Measurements from ENCODE around the gene USP53.
A peak's percentile ranks its signal among the peaks of the same experiment; 100 is the strongest.

The USP53 gene

DNA sequence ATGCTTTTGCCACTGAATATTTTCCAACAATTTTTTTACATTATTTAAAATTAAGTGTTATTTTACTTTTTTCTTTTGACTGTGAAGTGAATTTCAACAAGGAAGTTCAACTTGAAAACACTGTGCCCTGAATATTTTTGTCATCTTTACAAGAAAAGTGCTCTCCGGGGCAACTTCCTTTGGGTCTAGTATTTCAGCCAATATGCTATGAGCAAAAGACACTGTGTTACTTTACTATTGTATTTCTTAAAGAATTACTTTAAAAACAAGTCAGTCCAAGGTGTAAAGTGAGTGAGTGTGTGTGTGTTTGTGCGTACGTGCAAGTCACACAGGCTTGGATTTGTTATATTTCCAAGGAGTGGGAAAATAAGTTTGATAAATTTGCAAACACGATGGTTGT lies 7.6 kb upstream of the USP53 start:
- Histone ChIP-seq H3K4ac (ENCODE audit: low read depth, low read length) (no peak overlapping the region), H3K36me3 (ENCODE audit: control insufficient read depth, insufficient read depth, low read length) (no peaks in the 10 kb centered on the region), H3K79me2 (ENCODE audit: control insufficient read depth, insufficient read depth, low read length) (no peaks in the 10 kb centered on the region), H3K27me3 (ENCODE audit: insufficient read depth, low read length, poor library complexity) (no peaks in the 10 kb centered on the region), H3K56ac (ENCODE audit: low read length) (no peak overlapping the region), H3K23ac (ENCODE audit: low read length) (no peak overlapping the region), H2BK5ac (ENCODE audit: low read length) (no peak overlapping the region), H2BK15ac (replicated peaks; ENCODE audit: low read depth) (peak overlapping the region; percentile 96), H3K9ac (ENCODE audit: low read length) (no peak overlapping the region), H4K8ac (ENCODE audit: low read depth, low read length) (no peak overlapping the region), H3K4me3 (ENCODE audit: low read length) (no peak overlapping the region), H4K5ac (ENCODE audit: low read length) (no peak overlapping the region), H3K27ac (ENCODE audit: low read depth, low read length) (no peak overlapping the region), H3K4me1 (ENCODE audit: control insufficient read depth, low read depth, low read length) (peaks cover 2% of the 10 kb centered on the region), H3K4me2 (ENCODE audit: low read length) (no peak overlapping the region), H2BK120ac (ENCODE audit: low read depth, low read length) (no peak overlapping the region), H2AK5ac (ENCODE audit: low read length) (no peak overlapping the region), H3K18ac (ENCODE audit: low read length) (peak overlapping the region; percentile 60), H3K79me1 (ENCODE audit: low read length) (no peaks in the 10 kb centered on the region)
- WGBS (ENCODE audit: extremely low coverage, insufficient coverage, low lambda C conversion rate) = no CpG with 5 or more reads among the region's 4 CpGs
- no peak for DNase-seq

DNA sequence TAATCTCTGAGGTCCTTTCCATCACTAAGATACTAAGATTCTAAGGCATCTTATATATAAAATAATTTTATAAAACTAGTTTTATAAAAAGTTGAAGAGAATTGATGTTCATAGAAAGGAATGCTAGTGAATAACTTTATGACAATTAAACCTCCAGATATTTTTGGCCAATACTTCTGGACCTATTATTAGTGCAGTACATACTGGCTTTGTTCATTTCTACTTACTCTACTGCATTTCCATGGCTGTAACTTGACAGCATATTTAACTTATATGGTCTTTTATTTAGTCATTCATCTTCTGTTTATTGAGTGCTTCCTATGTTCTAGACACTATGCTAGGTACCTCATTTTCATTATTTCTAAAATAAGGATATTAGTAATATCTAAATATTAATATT lies 6.8 kb upstream of the USP53 start:
- Histone ChIP-seq H4K5ac (ENCODE audit: low read length) (no peak overlapping the region), H2BK120ac (ENCODE audit: low read depth, low read length) (no peak overlapping the region)

DNA sequence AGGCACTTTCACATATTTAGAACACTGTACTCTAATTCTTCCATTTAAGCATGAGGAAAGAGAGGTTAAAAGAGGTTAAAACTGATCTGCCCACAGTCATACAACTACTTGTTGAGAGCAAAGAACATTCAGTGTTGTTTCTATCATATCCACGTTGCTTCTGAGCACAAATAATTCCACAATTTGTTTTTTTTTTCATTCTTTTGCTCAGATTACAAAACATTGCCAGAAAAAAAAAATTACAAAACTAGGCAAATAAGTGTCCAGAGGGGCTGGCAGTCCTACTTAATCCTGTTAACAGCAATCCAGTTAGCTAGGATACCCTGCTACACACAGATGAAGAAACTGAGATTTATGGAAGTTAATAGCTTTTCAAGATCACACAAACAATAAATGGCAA lies 6.3 kb upstream of the USP53 start:
- no CpG with 5 or more reads among the region's 1 CpG for WGBS (ENCODE audit: extremely low coverage, insufficient coverage, low lambda C conversion rate)
- no peak overlapping the region for H2AK5ac ChIP-seq (ENCODE audit: low read length)
- H2BK120ac ChIP-seq (ENCODE audit: low read depth, low read length) = no peak overlapping the region
- no peak overlapping the region for H2BK5ac ChIP-seq (ENCODE audit: low read length)
- no peak overlapping the region for H3K9ac ChIP-seq (ENCODE audit: low read length)
- no peak overlapping the region for H3K4ac ChIP-seq (ENCODE audit: low read depth, low read length)
- H4K5ac ChIP-seq (ENCODE audit: low read length) = no peak overlapping the region
- no peaks in the 10 kb centered on the region for H3K79me1 ChIP-seq (ENCODE audit: low read length)
- peaks cover 2% of the 10 kb centered on the region for H3K4me1 ChIP-seq (ENCODE audit: control insufficient read depth, low read depth, low read length)
- no peak overlapping the region for H3K56ac ChIP-seq (ENCODE audit: low read length)
- no peak overlapping the region for H3K23ac ChIP-seq (ENCODE audit: low read length)
- no peak for DNase-seq
- H3K79me2 ChIP-seq (ENCODE audit: control insufficient read depth, insufficient read depth, low read length) = no peaks in the 10 kb centered on the region
- no peak overlapping the region for H4K8ac ChIP-seq (ENCODE audit: low read depth, low read length)
- no peak overlapping the region for H3K18ac ChIP-seq (ENCODE audit: low read length)
- no peaks in the 10 kb centered on the region for H3K36me3 ChIP-seq (ENCODE audit: control insufficient read depth, insufficient read depth, low read length)
- no peak overlapping the region for H3K4me2 ChIP-seq (ENCODE audit: low read length)
- H3K4me3 ChIP-seq (ENCODE audit: low read length) = no peak overlapping the region
- no peak overlapping the region for H2BK15ac ChIP-seq (replicated peaks; ENCODE audit: low read depth)
- H3K27me3 ChIP-seq (ENCODE audit: insufficient read depth, low read length, poor library complexity) = no peaks in the 10 kb centered on the region
- H3K27ac ChIP-seq (ENCODE audit: low read depth, low read length) = no peak overlapping the region

More for the DNA sequence above, 6.8 kb upstream of the USP53 start:
- Histone ChIP-seq H3K4me1 (ENCODE audit: control insufficient read depth, low read depth, low read length) (peaks cover 2% of the 10 kb centered on the region), H2AK5ac (ENCODE audit: low read length) (no peak overlapping the region), H2BK5ac (ENCODE audit: low read length) (no peak overlapping the region), H3K79me1 (ENCODE audit: low read length) (no peaks in the 10 kb centered on the region), H3K36me3 (ENCODE audit: control insufficient read depth, insufficient read depth, low read length) (no peaks in the 10 kb centered on the region), H3K79me2 (ENCODE audit: control insufficient read depth, insufficient read depth, low read length) (no peaks in the 10 kb centered on the region), H4K8ac (ENCODE audit: low read depth, low read length) (no peak overlapping the region), H3K27me3 (ENCODE audit: insufficient read depth, low read length, poor library complexity) (no peaks in the 10 kb centered on the region), H3K4ac (ENCODE audit: low read depth, low read length) (no peak overlapping the region), H3K27ac (ENCODE audit: low read depth, low read length) (no peak overlapping the region), H2BK15ac (replicated peaks; ENCODE audit: low read depth) (no peak overlapping the region), H3K4me2 (ENCODE audit: low read length) (no peak overlapping the region), H3K56ac (ENCODE audit: low read length) (no peak overlapping the region), H3K23ac (ENCODE audit: low read length) (no peak overlapping the region), H3K9ac (ENCODE audit: low read length) (no peak overlapping the region), H3K4me3 (ENCODE audit: low read length) (no peak overlapping the region), H3K18ac (ENCODE audit: low read length) (no peak overlapping the region)
- no peak for DNase-seq

GRCh38 chr4:119207051-119207450 lies 5.5 kb upstream of the USP53 start:
- Histone ChIP-seq H3K9ac (ENCODE audit: low read length) (no peak overlapping the region), H3K4me2 (ENCODE audit: low read length) (no peak overlapping the region), H3K4me3 (ENCODE audit: low read length) (no peak overlapping the region), H3K18ac (ENCODE audit: low read length) (no peak overlapping the region), H4K8ac (ENCODE audit: low read depth, low read length) (no peak overlapping the region), H2BK15ac (replicated peaks; ENCODE audit: low read depth) (no peak overlapping the region), H2AK5ac (ENCODE audit: low read length) (no peak overlapping the region), H3K36me3 (ENCODE audit: control insufficient read depth, insufficient read depth, low read length) (no peaks in the 10 kb centered on the region), H3K56ac (ENCODE audit: low read length) (no peak overlapping the region), H3K23ac (ENCODE audit: low read length) (no peak overlapping the region), H2BK5ac (ENCODE audit: low read length) (no peak overlapping the region), H3K4me1 (ENCODE audit: control insufficient read depth, low read depth, low read length) (peaks cover 2% of the 10 kb centered on the region), H3K79me2 (ENCODE audit: control insufficient read depth, insufficient read depth, low read length) (no peaks in the 10 kb centered on the region), H3K4ac (ENCODE audit: low read depth, low read length) (no peak overlapping the region), H3K79me1 (ENCODE audit: low read length) (no peaks in the 10 kb centered on the region), H3K27ac (ENCODE audit: low read depth, low read length) (no peak overlapping the region), H4K5ac (ENCODE audit: low read length) (no peak overlapping the region), H2BK120ac (ENCODE audit: low read depth, low read length) (no peak overlapping the region), H3K27me3 (ENCODE audit: insufficient read depth, low read length, poor library complexity) (no peaks in the 10 kb centered on the region)
- DNase-seq = peak; percentile 78
- WGBS (ENCODE audit: extremely low coverage, insufficient coverage, low lambda C conversion rate) = no CpG with 5 or more reads among the region's 1 CpG

DNA sequence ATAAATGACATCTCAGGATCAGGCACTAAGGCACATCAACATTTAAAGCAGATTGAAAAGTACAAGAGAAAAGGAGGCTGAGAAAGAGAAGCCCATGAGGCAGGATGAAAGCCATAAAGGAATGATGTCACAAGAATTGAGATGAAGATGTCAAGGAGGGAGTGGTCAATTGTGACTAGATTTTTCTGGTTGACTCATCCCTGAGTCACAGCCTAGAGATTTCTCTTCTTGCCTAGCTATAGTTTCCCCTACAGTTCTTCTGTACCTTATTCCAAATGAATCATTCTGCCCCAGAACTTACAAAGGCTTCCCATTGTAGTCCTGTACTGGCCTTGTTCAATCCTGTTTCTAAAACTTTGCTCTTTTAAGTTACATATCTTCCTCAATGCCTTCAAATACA lies 3.4 kb upstream of the USP53 start:
- Histone ChIP-seq H3K18ac (ENCODE audit: low read length) (no peak overlapping the region), H3K27ac (ENCODE audit: low read depth, low read length) (no peak overlapping the region), H2BK15ac (replicated peaks; ENCODE audit: low read depth) (no peak overlapping the region), H2AK5ac (ENCODE audit: low read length) (no peak overlapping the region), H3K27me3 (ENCODE audit: insufficient read depth, low read length, poor library complexity) (no peaks in the 10 kb centered on the region), H3K36me3 (ENCODE audit: control insufficient read depth, insufficient read depth, low read length) (no peaks in the 10 kb centered on the region), H3K4me3 (ENCODE audit: low read length) (no peak overlapping the region), H4K5ac (ENCODE audit: low read length) (no peak overlapping the region), H3K4me1 (ENCODE audit: control insufficient read depth, low read depth, low read length) (peaks cover 2% of the 10 kb centered on the region), H3K79me2 (ENCODE audit: control insufficient read depth, insufficient read depth, low read length) (peaks cover 6% of the 10 kb centered on the region), H4K8ac (ENCODE audit: low read depth, low read length) (no peak overlapping the region), H3K23ac (ENCODE audit: low read length) (no peak overlapping the region), H3K4ac (ENCODE audit: low read depth, low read length) (no peak overlapping the region), H3K79me1 (ENCODE audit: low read length) (no peaks in the 10 kb centered on the region), H3K56ac (ENCODE audit: low read length) (no peak overlapping the region), H3K9ac (ENCODE audit: low read length) (no peak overlapping the region), H2BK120ac (ENCODE audit: low read depth, low read length) (no peak overlapping the region), H2BK5ac (ENCODE audit: low read length) (no peak overlapping the region), H3K4me2 (ENCODE audit: low read length) (no peak overlapping the region)
- peak; percentile 86 for DNase-seq

DNA sequence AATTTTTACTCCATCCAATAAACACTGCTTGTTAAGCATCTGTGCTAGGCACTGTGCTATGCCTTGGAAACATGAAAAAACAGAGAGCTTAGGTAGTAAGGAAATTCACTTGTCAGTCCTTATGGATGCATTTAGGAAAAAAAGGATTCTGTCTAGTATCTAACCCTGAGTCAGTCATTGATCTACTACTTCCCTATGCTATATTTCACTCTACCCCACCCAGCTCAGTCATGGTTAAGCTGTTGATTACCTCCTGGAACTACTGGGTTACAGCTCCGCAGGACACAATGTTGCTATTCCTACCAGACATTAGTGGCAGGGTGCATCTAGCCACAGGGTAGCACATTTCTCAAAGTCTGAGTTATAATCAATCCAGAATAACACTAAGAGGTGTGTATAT lies 2.9 kb upstream of the USP53 start:
- Histone ChIP-seq H3K4me2 (ENCODE audit: low read length) (no peak overlapping the region), H2BK15ac (replicated peaks; ENCODE audit: low read depth) (no peak overlapping the region), H3K79me2 (ENCODE audit: control insufficient read depth, insufficient read depth, low read length) (peaks cover 6% of the 10 kb centered on the region), H3K27ac (ENCODE audit: low read depth, low read length) (no peak overlapping the region), H3K4me1 (ENCODE audit: control insufficient read depth, low read depth, low read length) (peaks cover 2% of the 10 kb centered on the region), H3K27me3 (ENCODE audit: insufficient read depth, low read length, poor library complexity) (no peaks in the 10 kb centered on the region), H2BK120ac (ENCODE audit: low read depth, low read length) (no peak overlapping the region), H3K36me3 (ENCODE audit: control insufficient read depth, insufficient read depth, low read length) (no peaks in the 10 kb centered on the region), H2AK5ac (ENCODE audit: low read length) (no peak overlapping the region), H3K18ac (ENCODE audit: low read length) (no peak overlapping the region), H4K8ac (ENCODE audit: low read depth, low read length) (no peak overlapping the region), H4K5ac (ENCODE audit: low read length) (no peak overlapping the region), H3K23ac (ENCODE audit: low read length) (no peak overlapping the region), H3K9ac (ENCODE audit: low read length) (no peak overlapping the region), H2BK5ac (ENCODE audit: low read length) (no peak overlapping the region), H3K4ac (ENCODE audit: low read depth, low read length) (no peak overlapping the region), H3K4me3 (ENCODE audit: low read length) (no peak overlapping the region), H3K79me1 (ENCODE audit: low read length) (no peaks in the 10 kb centered on the region), H3K56ac (ENCODE audit: low read length) (no peak overlapping the region)
- no CpG with 5 or more reads among the region's 1 CpG for WGBS (ENCODE audit: extremely low coverage, insufficient coverage, low lambda C conversion rate)
- no peak for DNase-seq
